NCI-H446 (cell line): ENCODE measurements around the gene RBM20.

ENCODE experiments used
- DNase-seq, 2 experiments: peaks; one replicate each; lab custom pipeline; 2025; lab: John Stamatoyannopoulos, UW

RBM20 gene

GRCh38 chr10:110834629-110835301 lies 190.6 kb downstream of the RBM20 start:
- DNase-seq: no peak

GRCh38 chr10:110835841-110836240 lies 191.7 kb downstream of the RBM20 start:
- DNase-seq: no peak

DNA sequence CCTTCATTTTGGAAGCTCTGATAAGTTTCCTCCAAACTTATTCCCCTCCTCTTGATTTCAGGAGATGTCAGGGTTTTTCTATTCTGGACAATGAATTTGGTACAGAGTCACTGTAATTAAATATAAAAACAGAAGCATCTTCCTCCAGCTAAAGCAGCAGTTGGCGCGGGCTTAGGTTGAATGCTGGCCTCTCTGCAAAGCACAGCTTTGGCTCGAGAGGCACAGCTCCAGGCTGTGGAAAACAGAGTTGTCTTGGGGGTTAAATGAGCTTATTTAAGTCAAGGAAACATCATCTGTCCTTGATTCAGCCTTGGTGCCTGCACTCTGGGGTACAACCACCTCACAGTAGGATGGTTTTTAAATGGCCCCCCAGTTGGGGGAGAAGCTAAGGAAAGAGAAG lies 192.6 kb downstream of the RBM20 start:
- no peak for DNase-seq

DNA sequence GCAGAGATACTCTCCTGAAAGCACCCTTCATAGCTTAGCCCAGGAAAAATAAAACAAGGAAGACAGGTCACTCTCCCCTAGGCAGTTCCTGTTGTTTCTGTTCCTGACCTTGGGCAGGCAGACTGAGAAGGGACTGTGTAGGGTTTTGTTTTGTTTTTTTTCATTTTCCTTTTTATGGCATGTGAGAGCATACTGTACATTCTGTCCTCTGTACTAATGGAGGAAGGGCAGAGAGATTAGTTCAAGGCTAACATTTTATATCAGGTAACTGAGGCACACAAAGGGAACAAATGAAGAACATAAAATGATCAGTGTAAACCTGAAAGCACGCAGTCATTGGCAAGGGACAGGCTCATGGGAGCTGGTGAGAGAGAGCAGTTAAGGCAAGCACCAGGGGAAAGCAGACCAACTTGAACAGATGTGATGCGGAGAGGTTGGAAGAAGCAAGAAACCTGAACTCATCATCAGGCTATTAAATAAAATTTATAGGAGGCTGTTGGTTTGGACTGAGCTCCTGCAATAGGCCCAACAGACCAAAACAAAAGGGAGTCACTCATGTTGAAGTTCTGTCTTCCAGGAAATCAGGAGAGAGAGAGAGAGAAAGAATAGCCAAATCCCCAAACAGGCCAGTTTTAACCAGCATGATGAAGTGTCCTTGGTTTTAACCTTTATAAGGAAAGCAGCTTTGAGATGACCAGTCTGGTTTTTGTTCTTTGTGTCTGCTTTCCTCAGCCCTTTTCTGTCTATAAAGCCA lies 193.5 kb downstream of the RBM20 start:
- DNase-seq: no peak

DNA sequence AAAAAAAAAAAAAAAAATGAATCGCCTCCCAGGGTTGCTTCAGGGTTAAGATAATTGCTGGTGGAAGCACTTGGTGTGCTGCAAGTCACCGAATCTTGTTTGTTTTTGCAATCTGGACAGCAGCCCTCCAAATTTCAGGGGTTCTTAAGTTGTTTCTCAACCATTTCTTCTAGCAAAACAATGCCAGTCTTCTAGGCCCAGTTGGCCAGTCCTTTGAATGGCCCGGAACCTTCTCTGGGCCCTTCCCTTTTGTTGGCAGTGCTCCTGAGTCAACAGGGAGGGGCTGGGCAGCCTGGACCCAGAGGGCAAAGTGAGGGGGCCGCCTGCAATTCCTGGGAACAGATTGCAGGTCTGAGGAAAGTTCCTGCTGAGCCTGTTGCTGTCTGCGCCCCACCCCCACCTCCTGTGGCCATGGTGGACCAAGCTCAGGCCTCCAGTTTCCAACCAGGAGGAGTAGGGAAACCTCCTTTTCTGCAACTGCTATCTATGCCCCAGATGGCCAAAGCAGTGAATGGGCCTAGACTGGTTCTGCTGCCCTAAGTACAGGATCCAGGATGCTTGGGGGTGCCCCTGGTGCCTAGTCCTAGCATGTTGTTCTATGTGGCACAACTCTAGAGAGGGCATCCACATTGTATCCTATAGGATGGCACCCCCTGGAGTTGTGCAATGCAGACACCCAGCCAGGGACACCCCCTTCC lies 196.2 kb downstream of the RBM20 start:
- DNase-seq: no peak

GRCh38 chr10:110840923-110841428 lies 196.8 kb downstream of the RBM20 start:
- DNase-seq: no peak

DNA sequence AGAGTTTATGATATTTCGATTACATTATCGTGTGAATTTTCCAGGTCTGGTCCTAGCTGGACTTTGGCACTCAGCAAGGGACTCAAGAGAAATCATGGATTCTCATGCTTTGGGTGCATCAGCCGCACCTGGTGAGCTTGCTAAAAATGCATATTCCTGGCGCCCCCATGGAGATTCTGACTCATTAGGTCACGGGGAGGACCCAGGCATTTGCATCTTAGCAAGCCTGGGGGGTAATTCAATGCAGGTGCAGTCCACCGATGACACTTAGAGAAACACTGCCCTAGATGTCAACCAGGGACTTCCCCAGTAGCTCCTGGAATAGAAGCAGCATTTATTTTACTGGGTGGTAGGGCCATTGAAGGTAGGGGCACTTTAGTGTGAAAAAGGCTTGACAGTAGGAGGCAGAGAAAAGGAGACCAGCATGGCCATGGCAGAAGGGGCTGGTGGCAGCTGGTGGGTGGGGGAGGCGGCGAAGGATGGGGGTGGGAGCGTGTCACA lies 197.7 kb downstream of the RBM20 start:
- DNase-seq: no peak

GRCh38 chr10:110842326-110842904 lies 198.3 kb downstream of the RBM20 start:
- no peak for DNase-seq

GRCh38 chr10:110843031-110843430 lies 198.9 kb downstream of the RBM20 start:
- DNase-seq: no peak

DNA sequence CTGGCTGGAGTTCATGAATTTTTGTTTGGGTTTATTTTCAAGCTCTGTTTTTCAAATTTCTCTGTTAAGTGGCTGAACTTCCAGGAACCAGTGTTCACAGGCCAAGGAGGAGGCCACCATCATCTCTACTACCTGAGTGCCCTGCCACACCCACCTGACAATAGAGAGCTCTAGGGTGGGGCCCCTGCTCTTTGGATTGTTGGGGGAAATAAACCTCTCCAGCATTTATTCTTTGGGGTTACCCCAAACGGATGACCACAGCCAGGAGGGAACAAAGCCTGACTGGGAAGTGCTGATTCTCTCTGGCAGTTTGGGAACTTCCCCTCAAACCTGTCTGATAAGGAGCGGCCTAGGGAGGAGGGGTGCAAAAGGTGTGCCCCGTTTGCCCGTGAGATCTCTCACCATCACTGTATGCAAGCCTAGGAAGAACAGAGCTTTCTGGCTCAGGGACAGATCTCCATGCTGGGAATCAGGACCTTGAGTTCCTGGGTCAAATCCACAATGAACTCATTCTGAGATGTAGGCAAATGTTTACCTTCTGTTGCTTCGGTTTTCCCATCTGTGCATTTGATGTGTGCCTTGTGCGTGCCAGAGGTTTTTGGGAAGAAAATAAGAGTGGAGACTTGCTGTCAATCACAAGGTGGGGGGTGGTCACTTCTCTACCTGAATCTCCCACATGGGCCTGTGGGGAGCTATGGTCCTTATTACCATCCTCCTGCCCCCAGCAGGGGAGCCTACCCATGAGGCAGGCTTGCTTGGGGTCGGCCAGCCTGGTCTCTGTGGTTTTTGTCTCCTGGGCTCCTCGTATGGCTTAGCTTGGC lies 199.9 kb downstream of the RBM20 start:
- DNase-seq: peak in 1 of 2 experiments; percentile 57

DNA sequence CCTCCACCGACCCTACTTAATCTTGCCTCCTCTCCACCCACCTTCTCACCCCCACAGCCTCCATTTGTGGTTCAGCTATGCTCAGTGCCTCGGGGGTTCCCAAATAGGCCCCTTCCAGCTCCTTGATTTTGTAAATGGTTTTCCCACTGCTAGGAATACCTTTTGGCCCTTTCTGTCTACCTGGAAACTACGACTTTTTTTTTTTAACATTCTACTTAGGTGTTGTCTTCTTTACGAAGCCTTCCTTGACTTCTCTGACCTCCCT lies 200.4 kb downstream of the RBM20 start:
- DNase-seq: no peak

- DNase-seq: no peak
Measured at GRCh38 chr10:110845192-110845755, 201.1 kb downstream of the RBM20 start.

GRCh38 chr10:110845756-110846620 lies 201.9 kb downstream of the RBM20 start:
- no peak for DNase-seq

GRCh38 chr10:110847374-110847773 lies 203.2 kb downstream of the RBM20 start:
- DNase-seq: no peak

GRCh38 chr10:110848106-110848505 lies 204.0 kb downstream of the RBM20 start:
- DNase-seq: no peak

- DNase-seq: no peak
Measured at GRCh38 chr10:110850099-110850498, 206.0 kb downstream of the RBM20 start.

DNA sequence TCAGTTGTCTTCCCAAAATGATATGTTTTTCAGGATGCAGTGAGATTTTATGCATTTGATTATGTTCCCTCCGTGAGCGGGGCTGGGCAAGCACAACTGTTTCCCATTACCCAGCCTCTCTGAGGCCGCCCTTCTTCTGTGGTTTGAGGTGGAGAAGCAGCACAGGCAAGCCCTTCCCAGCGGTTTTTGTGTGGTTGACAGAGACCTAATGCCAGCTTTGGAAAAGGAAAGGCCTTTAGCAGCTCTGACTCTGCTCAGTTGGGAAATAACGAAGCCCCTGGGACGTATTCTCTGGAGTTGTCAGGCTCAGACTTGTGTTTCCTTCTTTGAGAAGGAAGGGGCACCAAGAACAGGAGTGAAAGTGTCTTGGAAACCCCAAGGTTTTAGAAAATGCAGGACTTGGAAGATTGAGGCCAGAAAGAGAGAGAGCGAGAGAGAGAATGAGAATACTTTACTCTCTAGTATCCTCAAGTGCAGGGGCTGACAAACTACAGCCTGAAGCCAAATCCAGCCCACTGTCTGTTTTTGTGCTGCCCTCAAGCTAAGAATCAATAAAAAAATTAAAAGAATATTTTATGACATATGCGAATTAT lies 207.0 kb downstream of the RBM20 start:
- DNase-seq: no peak

DNA sequence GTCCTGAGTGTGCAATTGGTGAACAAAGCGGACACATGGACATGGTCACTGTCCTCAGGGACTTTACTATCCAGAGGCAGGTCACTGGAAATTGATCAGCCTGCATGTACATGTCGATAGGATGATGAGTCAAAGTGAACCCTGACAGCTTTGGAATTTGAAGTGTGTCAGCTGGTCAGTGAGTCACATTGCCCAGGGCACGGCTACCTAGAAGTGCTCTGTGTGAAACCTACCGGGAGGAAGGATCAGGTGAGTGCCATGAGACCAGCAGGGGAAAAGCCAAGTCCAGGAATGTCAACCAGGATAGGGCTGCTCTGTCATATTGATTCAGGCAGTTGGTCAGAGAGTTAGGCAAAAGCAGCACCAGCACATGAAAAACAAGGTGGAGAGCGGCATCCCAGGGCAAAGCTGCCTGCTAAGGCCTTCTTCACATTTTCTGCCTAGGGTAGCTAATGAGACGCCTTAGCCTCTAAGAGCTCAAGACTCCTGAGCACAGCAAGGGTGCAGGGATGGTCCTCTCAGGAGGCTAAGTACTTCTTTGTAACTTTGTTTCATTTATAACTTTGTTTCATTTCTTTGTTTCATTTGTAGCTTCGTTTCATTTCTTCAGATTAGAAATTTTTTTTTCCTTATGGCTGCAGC lies 208.2 kb downstream of the RBM20 start:
- no peak for DNase-seq

DNA sequence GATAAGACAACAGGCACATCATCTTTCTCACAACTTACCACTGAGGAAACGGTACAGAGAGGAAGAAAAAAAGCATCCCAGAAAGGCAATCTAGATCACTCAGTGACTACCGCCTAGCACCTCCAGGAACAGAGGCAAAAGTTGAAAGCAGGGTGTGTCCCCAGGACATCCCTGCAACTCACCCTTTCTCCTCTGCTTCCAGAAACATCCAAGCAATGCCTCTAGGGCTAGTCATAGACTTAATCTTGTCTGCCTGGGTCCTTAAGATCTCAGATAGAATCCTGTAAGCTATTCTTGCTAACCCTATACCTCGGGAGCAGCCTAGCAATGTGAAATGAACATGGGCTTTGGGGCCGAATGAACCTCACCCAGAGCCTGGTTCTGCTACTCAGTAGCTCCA lies 208.8 kb downstream of the RBM20 start:
- DNase-seq: no peak
